ENCODE measurements around the gene PPP2R2C. TPM values are rescaled to one million over a fixed set of nuclear protein-coding genes. Genes with fewer than 3 reads are reported as not detected.

PPP2R2C gene
- total RNA-seq, 4 donors from 2014 or later, result 0.50 to 2.7 (median 1.4) TPM

- Histone ChIP-seq H3K4me1 (no peaks in the 10 kb centered on the region), H3K36me3 (peaks cover 46 to 96% (median 91%) of the 10 kb centered on the region in 4 donors), H3K4me3 (no peak overlapping the region), H3K9me3 (no peaks in the 10 kb centered on the region), H3K27me3 (no peaks in the 10 kb centered on the region), H3K27ac (replicated peaks in 1 of 4) (no peak overlapping the region)
- no peak for DNase-seq (ENCODE audit: extremely low spot score)
- intact Hi-C loops (cut with DNase I), result no loop called here
- 92% methylated on average over 15 of the region's 15 CpGs for WGBS
- no peak for TF ChIP-seq EP300 (IDR thresholded peaks at IDR 0.05)
- TF ChIP-seq POLR2A (IDR thresholded peaks at IDR 0.05; ENCODE audit: low read depth), result no peak
- no peak for TF ChIP-seq POLR2AphosphoS5 (IDR thresholded peaks at IDR 0.05)
- TF ChIP-seq, protein P1, sequence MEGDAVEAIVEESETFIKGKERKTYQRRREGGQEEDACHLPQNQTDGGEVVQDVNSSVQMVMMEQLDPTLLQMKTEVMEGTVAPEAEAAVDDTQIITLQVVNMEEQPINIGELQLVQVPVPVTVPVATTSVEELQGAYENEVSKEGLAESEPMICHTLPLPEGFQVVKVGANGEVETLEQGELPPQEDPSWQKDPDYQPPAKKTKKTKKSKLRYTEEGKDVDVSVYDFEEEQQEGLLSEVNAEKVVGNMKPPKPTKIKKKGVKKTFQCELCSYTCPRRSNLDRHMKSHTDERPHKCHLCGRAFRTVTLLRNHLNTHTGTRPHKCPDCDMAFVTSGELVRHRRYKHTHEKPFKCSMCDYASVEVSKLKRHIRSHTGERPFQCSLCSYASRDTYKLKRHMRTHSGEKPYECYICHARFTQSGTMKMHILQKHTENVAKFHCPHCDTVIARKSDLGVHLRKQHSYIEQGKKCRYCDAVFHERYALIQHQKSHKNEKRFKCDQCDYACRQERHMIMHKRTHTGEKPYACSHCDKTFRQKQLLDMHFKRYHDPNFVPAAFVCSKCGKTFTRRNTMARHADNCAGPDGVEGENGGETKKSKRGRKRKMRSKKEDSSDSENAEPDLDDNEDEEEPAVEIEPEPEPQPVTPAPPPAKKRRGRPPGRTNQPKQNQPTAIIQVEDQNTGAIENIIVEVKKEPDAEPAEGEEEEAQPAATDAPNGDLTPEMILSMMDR (IDR thresholded peaks at IDR 0.05), result no peak
Observed at GRCh38 chr4:6288871-6289270, 183.5 kb downstream of the PPP2R2C start.

DNA sequence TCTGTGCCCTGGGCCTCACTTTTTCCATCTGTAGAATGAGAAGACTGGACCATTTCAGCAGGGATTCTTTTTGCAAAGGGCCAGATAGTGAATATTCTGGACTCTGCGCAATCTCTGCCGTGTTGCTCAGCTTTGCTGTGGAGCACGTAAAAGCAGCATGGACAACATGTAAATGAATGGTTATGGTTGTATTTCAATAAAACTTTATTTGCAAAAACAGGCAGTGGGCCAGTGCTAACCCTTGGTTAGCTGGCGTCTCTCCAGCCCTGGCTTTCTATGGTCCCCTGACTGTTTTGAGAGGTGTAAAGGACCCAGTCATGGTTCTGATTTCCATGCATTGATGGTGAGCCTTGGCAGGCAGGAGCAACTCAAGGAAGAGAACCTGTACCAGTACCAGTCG is 184.1 kb downstream of the PPP2R2C start:
- peaks cover 0 to 2% (median under 1%) of the 10 kb centered on the region in 4 donors for H3K4me1 ChIP-seq
- 96% methylated on average over 5 of the region's 5 CpGs for WGBS
- intact Hi-C loops (cut with DNase I), result no loop called here
- no peaks in the 10 kb centered on the region for H3K27me3 ChIP-seq
- peaks cover 46 to 96% (median 88%) of the 10 kb centered on the region in 4 donors for H3K36me3 ChIP-seq
- DNase-seq (ENCODE audit: extremely low spot score), result no peak
- H3K9me3 ChIP-seq, result no peaks in the 10 kb centered on the region
- no peak overlapping the region for H3K4me3 ChIP-seq
- H3K27ac ChIP-seq (replicated peaks in 1 of 4), result no peak overlapping the region
- TF ChIP-seq POLR2A (IDR thresholded peaks at IDR 0.05; ENCODE audit: low read depth) (no peak), POLR2AphosphoS5 (IDR thresholded peaks at IDR 0.05) (no peak), EP300 (IDR thresholded peaks at IDR 0.05) (no peak)
- TF ChIP-seq, protein P1 (IDR thresholded peaks at IDR 0.05), result no peak

DNA sequence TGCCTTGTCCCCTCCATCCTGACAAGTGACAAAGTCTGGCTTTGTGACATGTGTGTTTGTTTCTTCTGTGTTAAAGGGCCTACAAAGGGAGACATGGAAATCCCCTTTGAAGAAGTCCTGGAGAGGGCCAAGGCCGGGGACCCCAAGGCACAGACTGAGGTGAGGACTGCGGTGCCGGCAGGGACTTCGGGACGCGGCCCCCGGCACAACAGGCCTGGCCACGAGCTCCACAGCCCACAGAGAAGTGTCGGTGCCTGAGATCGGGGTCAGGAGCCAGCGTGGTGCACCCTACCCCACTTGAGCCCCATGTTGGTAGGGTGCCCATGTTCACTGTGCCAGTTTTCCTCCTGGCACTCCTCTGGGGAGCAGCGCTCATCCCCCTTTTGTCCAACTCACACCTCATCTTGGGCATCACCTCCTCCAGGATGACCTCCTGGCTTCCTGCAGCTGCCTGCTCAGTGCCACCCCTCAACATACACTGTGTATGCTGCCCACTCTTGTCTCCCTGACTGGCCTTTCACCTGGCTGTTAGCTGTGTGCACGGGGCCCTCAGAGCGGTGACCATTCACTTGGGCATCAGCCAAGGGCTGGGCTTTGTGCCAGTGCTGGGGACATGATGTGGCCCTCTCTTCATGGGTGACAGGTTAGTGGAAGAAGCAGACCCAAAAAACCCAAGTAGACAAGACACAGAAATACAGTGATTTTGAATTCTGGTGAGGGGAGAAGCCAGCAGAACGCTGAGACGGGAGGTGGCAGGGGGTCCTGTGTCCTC is 185.2 kb downstream of the PPP2R2C start:
- Histone ChIP-seq H3K4me1 (peaks cover 9 to 13% (median 11%) of the 10 kb centered on the region in 4 donors), H3K9me3 (no peaks in the 10 kb centered on the region), H3K27ac (replicated peaks in 1 of 4) (no peak overlapping the region), H3K4me3 (no peak overlapping the region), H3K27me3 (no peaks in the 10 kb centered on the region), H3K36me3 (peaks cover 43 to 93% (median 76%) of the 10 kb centered on the region in 4 donors)
- intact Hi-C loops (cut with DNase I), result no loop called here
- no peak for DNase-seq (ENCODE audit: extremely low spot score)
- 92% methylated on average over 16 of the region's 16 CpGs for WGBS
- no peak for TF ChIP-seq POLR2AphosphoS5 (IDR thresholded peaks at IDR 0.05)
- TF ChIP-seq POLR2A (IDR thresholded peaks at IDR 0.05; ENCODE audit: low read depth), result no peak
- TF ChIP-seq, protein P1 (IDR thresholded peaks at IDR 0.05), result no peak
- TF ChIP-seq EP300 (IDR thresholded peaks at IDR 0.05), result no peak

DNA sequence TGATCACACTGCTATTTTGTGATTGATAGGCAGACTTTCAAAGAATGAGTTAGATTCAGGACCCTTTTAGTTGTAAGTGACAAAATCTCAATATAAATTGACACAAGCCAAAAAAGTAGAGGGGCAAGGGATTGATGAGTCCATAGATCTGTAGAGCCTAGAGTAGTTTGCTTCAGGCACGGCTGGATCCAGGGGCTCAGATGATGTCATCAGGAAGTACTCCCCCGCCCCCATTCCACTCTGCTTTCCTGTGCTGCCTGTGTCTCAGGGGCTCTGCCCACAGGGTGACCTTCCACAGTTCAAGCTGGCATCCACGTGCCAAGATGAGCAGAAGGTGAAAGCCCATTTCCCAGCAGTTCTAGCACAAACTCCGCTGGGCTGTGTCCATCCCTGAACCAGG is 189.1 kb downstream of the PPP2R2C start:
- intact Hi-C loops (cut with DNase I), result no loop called here
- DNase-seq (ENCODE audit: extremely low spot score), result no peak

More for the DNA sequence above, 189.1 kb downstream of the PPP2R2C start:
- Histone ChIP-seq H3K36me3 (peaks cover 15 to 87% (median 57%) of the 10 kb centered on the region in 4 donors), H3K27ac (replicated peaks in 1 of 4) (peak overlapping the region; percentile 82 to 97 (median 94)), H3K4me1 (peaks cover 43 to 52% (median 50%) of the 10 kb centered on the region in 4 donors), H3K9me3 (no peaks in the 10 kb centered on the region), H3K27me3 (no peaks in the 10 kb centered on the region), H3K4me3 (no peak overlapping the region)
- TF ChIP-seq POLR2AphosphoS5 (IDR thresholded peaks at IDR 0.05) (no peak), POLR2A (IDR thresholded peaks at IDR 0.05; ENCODE audit: low read depth) (no peak), EP300 (IDR thresholded peaks at IDR 0.05) (no peak)
- TF ChIP-seq, protein P1 (IDR thresholded peaks at IDR 0.05), result no peak
- WGBS, result 83% methylated on average over 3 of the region's 4 CpGs
